ENCODE measurements around the gene GLG1. TPM values are rescaled to one million over a fixed set of nuclear protein-coding genes. Genes with fewer than 3 reads are reported as not detected.

The GLG1 gene
- total RNA-seq, 4 donors from 2014 or later = 72.0 to 170 (median 105) TPM

GRCh38 chr16:74601126-74601871, 5.6 kb downstream of the GLG1 start:
- intact Hi-C loops (cut with DNase I; ENCODE audit: low total_unique reads) (no loop called here), in situ Hi-C loops (cut with MboI; ENCODE audit: low sequenced_read_pairs in 4 of 4) (loop anchor here in 1 of 4 donors (25.0 kb wide), 1 partner anchor 114 kb away; no protein-coding TSS in a partner anchor)
- Histone ChIP-seq H3K4me3 (no peak overlapping the region), H3K9me3 (no peaks in the 10 kb centered on the region), H3K36me3 (no peaks in the 10 kb centered on the region), H3K4me1 (peaks cover 35 to 51% of the 10 kb centered on the region in 2 donors), H3K27me3 (no peaks in the 10 kb centered on the region), H3K27ac (peak overlapping the region; percentile 9 to 98 (median 31))
- DNase-seq (no peak), ATAC-seq (no peak)
- TF ChIP-seq CTCF (IDR thresholded peaks at IDR 0.05 in 4 of 5, conservative IDR thresholded peaks at IDR 0.05 in 1 of 5) (no peak), POLR2A (IDR thresholded peaks at IDR 0.05) (no peak)

- Histone ChIP-seq H3K9me3 (no peaks in the 10 kb centered on the region), H3K27ac (no peak overlapping the region), H3K4me1 (peaks cover 26 to 29% of the 10 kb centered on the region in 2 donors), H3K27me3 (no peaks in the 10 kb centered on the region), H3K4me3 (no peak overlapping the region), H3K36me3 (no peaks in the 10 kb centered on the region)
- in situ Hi-C loops (cut with MboI; ENCODE audit: low sequenced_read_pairs in 4 of 4) = no loop called here
- intact Hi-C loops (cut with DNase I; ENCODE audit: low total_unique reads) = no loop called here
- ATAC-seq (no peak), DNase-seq (no peak)
- TF ChIP-seq CTCF (IDR thresholded peaks at IDR 0.05 in 4 of 5, conservative IDR thresholded peaks at IDR 0.05 in 1 of 5) = no peak
- no peak for TF ChIP-seq POLR2A (IDR thresholded peaks at IDR 0.05)
These were observed 10.3 kb downstream of the GLG1 start for GRCh38 chr16:74596586-74596985.

GRCh38 chr16:74592847-74593246, 14.1 kb downstream of the GLG1 start:
- Histone ChIP-seq H3K9me3 (no peaks in the 10 kb centered on the region), H3K4me1 (peaks cover 14 to 19% of the 10 kb centered on the region in 2 donors), H3K27ac (no peak overlapping the region), H3K4me3 (no peak overlapping the region), H3K36me3 (no peaks in the 10 kb centered on the region), H3K27me3 (no peaks in the 10 kb centered on the region)
- ATAC-seq = no peak
- in situ Hi-C loops (cut with MboI; ENCODE audit: low sequenced_read_pairs in 4 of 4) (no loop called here), intact Hi-C loops (cut with DNase I; ENCODE audit: low total_unique reads) (no loop called here)
- TF ChIP-seq POLR2A (IDR thresholded peaks at IDR 0.05) (no peak), CTCF (IDR thresholded peaks at IDR 0.05 in 4 of 5, conservative IDR thresholded peaks at IDR 0.05 in 1 of 5) (no peak)
- no peak for DNase-seq

GRCh38 chr16:74591876-74592650, 14.9 kb downstream of the GLG1 start:
- H3K27ac ChIP-seq = no peak overlapping the region
- no peaks in the 10 kb centered on the region for H3K36me3 ChIP-seq
- in situ Hi-C loops (cut with MboI; ENCODE audit: low sequenced_read_pairs in 4 of 4) (no loop called here), intact Hi-C loops (cut with DNase I; ENCODE audit: low total_unique reads) (no loop called here)
- H3K9me3 ChIP-seq = no peaks in the 10 kb centered on the region
- DNase-seq (no peak), ATAC-seq (no peak)
- H3K4me1 ChIP-seq = peaks cover 15 to 19% of the 10 kb centered on the region in 2 donors
- TF ChIP-seq POLR2A (IDR thresholded peaks at IDR 0.05) = no peak
- TF ChIP-seq CTCF (IDR thresholded peaks at IDR 0.05 in 4 of 5, conservative IDR thresholded peaks at IDR 0.05 in 1 of 5) = no peak
- no peak overlapping the region for H3K4me3 ChIP-seq
- H3K27me3 ChIP-seq = no peaks in the 10 kb centered on the region
